ENCODE data around the gene ZMYM2. TPM values are rescaled to one million over a fixed set of nuclear protein-coding genes. Genes with fewer than 3 reads are reported as not detected.

ZMYM2 gene
- polyA plus RNA-seq, 2 of the 4 experiments (the other 2 are of a cell fraction), result 21.7 to 56.7 TPM

DNA sequence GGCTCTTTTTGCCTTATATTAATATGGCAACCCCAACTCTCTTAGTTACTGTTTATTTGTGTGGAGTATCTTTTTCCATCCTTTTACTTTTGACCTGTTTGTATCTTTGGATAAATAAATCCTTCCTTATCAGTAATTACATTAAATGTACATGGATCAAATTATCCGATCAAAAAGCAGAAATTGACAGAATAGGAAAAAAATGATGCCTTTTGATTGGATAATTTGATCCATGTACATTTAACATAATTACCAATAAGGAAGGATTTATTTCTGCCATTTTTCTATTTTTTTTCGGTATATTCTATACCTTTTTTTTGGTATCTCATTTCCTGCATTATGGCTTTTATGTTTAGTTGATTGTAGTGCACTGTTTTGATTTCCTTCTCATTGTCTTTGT is 57.2 kb downstream of the ZMYM2 start:
- DNase-seq (ENCODE audit: low read depth in 1 of 2, low spot score in 1 of 2) (no peak), ATAC-seq (no peak), FAIRE-seq (no peak)
- POLR2A ChIA-PET, result no interaction called here
- H3K4me3 ChIP-seq, result no peak overlapping the region
- TF ChIP-seq RARB (CRISPR knock-in tag; IDR thresholded peaks at IDR 0.05) (no peak), EHF (CRISPR knock-in tag; IDR thresholded peaks at IDR 0.05) (no peak), MAZ (IDR thresholded peaks at IDR 0.05; ENCODE audit: borderline replicate concordance, low read depth, low read length) (no peak), FOSL2 (IDR thresholded peaks at IDR 0.05) (no peak), FOSL2 (CRISPR knock-in tag; IDR thresholded peaks at IDR 0.05) (no peak), HEYL (CRISPR knock-in tag; IDR thresholded peaks at IDR 0.05) (no peak), NFE2L2 (conservative IDR thresholded peaks at IDR 0.05; ENCODE audit: low read length) (no peak), ZSCAN20 (CRISPR knock-in tag; IDR thresholded peaks at IDR 0.05) (no peak)
- TF ChIP-seq, protein P1, sequence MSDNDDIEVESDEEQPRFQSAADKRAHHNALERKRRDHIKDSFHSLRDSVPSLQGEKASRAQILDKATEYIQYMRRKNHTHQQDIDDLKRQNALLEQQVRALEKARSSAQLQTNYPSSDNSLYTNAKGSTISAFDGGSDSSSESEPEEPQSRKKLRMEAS (IDR thresholded peaks at IDR 0.05), result no peak
- H3K27ac ChIP-seq, result no peak overlapping the region
- no peaks in the 10 kb centered on the region for H3K4me1 ChIP-seq
- CTCF ChIA-PET, result no interaction called here
- H3K4me2 ChIP-seq, result no peak overlapping the region
- WGBS (ENCODE audit: missing lambda C conversion rate), result 95% methylated on average over 2 of the region's 2 CpGs
- H3K9me3 ChIP-seq, result peaks cover 9% of the 10 kb centered on the region; the same call in 1 of the 3 replicates

DNA sequence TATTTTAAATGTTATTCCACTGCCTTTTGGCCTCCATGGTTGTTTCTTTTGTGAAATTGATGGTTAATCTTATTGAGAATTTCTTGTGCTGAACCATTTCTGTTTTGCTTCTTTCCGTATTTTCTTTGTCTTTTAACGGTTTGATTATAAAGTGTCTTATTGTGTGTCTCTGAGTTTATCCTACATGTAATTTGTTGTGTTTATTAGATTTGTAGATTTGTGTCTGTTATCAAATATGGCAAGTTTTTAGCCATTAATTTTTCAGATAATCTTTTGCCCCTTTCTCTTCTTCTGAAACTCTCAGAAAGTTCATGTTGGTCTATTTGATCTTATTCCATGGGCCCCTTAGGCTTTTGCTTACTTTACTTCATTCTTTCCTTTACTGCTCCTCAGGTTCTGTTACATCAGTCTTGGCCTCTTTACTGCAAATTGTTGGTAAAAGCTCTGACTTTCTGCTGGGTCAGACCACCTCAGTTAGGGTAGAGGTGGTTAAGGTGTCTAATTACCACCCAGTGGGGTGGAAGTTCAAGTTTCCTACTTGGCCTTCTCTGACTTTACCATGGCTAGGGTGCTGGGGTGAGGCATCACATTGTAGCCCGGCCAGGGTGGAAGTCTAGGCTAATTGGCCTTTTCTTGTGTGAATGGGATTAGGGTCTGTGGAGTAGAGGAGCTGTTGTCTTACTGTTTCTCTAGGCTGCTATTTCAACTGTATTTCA is 58.3 kb downstream of the ZMYM2 start:
- FAIRE-seq (no peak), DNase-seq (ENCODE audit: low read depth in 1 of 2, low spot score in 1 of 2) (no peak), ATAC-seq (no peak)
- 92% methylated on average over 3 of the region's 3 CpGs for WGBS (ENCODE audit: missing lambda C conversion rate)
- ChIA-PET CTCF (no interaction called here), POLR2A (no interaction called here)
- H3K4me1 ChIP-seq, result peaks cover 8% of the 10 kb centered on the region
- H3K4me2 ChIP-seq, result no peak overlapping the region
- no peak overlapping the region for H3K27ac ChIP-seq
- H3K4me3 ChIP-seq, result no peak overlapping the region
- H3K9me3 ChIP-seq, result peaks cover 9% of the 10 kb centered on the region; the same call in 1 of the 3 replicates
- TF ChIP-seq MYC (IDR thresholded peaks at IDR 0.05; ENCODE audit: borderline replicate concordance, low read length) (no peak), POLR2AphosphoS2 (conservative IDR thresholded peaks at IDR 0.05; ENCODE audit: low read length) (no peak), TFCP2L1 (CRISPR knock-in tag; IDR thresholded peaks at IDR 0.05) (no peak), EP300 (IDR thresholded peaks at IDR 0.05) (no peak)

DNA sequence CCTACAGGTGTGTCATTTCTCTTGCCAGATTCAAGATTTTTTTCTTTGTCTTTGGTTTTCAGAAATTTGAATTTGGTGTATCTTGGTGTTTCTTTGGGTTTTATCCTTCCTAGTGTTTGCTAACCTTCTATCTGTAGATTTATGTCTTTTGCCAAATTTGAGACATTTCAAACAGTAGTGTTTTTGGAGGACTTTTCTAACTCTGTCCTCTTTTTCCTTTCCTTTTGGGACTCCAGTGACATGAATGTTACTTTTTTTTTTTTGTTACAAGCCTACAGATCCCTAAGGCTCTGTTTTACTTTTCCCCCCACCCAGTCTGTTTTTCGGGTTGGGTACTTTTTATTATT is 58.8 kb downstream of the ZMYM2 start:
- peaks cover 10% of the 10 kb centered on the region for H3K4me1 ChIP-seq
- TF ChIP-seq CBX8 (IDR thresholded peaks at IDR 0.05), result no peak
- TF ChIP-seq RAD21 (conservative IDR thresholded peaks at IDR 0.05 in 1 of 2, IDR thresholded peaks at IDR 0.05 in 1 of 2), result no peak
- TF ChIP-seq, protein P2, sequence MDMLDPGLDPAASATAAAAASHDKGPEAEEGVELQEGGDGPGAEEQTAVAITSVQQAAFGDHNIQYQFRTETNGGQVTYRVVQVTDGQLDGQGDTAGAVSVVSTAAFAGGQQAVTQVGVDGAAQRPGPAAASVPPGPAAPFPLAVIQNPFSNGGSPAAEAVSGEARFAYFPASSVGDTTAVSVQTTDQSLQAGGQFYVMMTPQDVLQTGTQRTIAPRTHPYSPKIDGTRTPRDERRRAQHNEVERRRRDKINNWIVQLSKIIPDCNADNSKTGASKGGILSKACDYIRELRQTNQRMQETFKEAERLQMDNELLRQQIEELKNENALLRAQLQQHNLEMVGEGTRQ (IDR thresholded peaks at IDR 0.05), result no peak
- no peak for TF ChIP-seq JUNB (IDR thresholded peaks at IDR 0.05)
- TF ChIP-seq, protein P3, sequence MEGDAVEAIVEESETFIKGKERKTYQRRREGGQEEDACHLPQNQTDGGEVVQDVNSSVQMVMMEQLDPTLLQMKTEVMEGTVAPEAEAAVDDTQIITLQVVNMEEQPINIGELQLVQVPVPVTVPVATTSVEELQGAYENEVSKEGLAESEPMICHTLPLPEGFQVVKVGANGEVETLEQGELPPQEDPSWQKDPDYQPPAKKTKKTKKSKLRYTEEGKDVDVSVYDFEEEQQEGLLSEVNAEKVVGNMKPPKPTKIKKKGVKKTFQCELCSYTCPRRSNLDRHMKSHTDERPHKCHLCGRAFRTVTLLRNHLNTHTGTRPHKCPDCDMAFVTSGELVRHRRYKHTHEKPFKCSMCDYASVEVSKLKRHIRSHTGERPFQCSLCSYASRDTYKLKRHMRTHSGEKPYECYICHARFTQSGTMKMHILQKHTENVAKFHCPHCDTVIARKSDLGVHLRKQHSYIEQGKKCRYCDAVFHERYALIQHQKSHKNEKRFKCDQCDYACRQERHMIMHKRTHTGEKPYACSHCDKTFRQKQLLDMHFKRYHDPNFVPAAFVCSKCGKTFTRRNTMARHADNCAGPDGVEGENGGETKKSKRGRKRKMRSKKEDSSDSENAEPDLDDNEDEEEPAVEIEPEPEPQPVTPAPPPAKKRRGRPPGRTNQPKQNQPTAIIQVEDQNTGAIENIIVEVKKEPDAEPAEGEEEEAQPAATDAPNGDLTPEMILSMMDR (IDR thresholded peaks at IDR 0.05), result no peak
- TF ChIP-seq CEBPB (IDR thresholded peaks at IDR 0.05), result no peak
- TF ChIP-seq JUN (IDR thresholded peaks at IDR 0.05), result no peak
- TF ChIP-seq, protein P4, sequence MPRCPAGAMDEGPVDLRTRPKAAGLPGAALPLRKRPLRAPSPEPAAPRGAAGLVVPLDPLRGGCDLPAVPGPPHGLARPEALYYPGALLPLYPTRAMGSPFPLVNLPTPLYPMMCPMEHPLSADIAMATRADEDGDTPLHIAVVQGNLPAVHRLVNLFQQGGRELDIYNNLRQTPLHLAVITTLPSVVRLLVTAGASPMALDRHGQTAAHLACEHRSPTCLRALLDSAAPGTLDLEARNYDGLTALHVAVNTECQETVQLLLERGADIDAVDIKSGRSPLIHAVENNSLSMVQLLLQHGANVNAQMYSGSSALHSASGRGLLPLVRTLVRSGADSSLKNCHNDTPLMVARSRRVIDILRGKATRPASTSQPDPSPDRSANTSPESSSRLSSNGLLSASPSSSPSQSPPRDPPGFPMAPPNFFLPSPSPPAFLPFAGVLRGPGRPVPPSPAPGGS (IDR thresholded peaks at IDR 0.05), result no peak
- H3K9me3 ChIP-seq, result peaks cover 9% of the 10 kb centered on the region; the same call in 1 of the 3 replicates
- FAIRE-seq (no peak), DNase-seq (ENCODE audit: low read depth in 1 of 2, low spot score in 1 of 2) (no peak), ATAC-seq (no peak)
- no peak overlapping the region for H3K4me2 ChIP-seq
- 95% methylated on average over 1 of the region's 1 CpG for WGBS (ENCODE audit: missing lambda C conversion rate)
- CTCF ChIA-PET, result no interaction called here
- H3K27ac ChIP-seq, result no peak overlapping the region
- POLR2A ChIA-PET, result interaction anchor here (0.5 kb wide), 1 partner anchor 31 kb away, joined by 3 read pairs; no protein-coding TSS in a partner anchor
- H3K4me3 ChIP-seq, result no peak overlapping the region

Data from A549 (cell line).